GM23338 (cell line): ENCODE measurements around the gene KCNQ5. TPM values are rescaled to one million over a fixed set of nuclear protein-coding genes. Genes with fewer than 3 reads are reported as not detected.

ENCODE experiments used
- ATAC-seq: fragments of 200-7000 bp; cut with Tn5 transposase; 3 replicates; pipeline ENCODE4 v1.9.1; 2020
- DNase-seq: peaks from one replicate; pipeline ENCODE4 v3.0.0-alpha.2; 2015; ENCODE audit warnings: low spot score
- H2AFZ ChIP-seq: fragments of 200-600 bp; sonication (generic); 2 replicates; pipeline ENCODE4 v1.8.0; 2016; ENCODE audit warnings: antibody characterized with exemption, mild to moderate bottlenecking, moderate library complexity
- H3F3A ChIP-seq: fragments of 200-600 bp; sonication (generic); replicated peaks from 2 replicates; pipeline ENCODE4 v1.8.0; 2017; ENCODE audit warnings: antibody characterized with exemption, mixed run types, low read depth
- H3K27ac ChIP-seq: fragments of 200-600 bp; sonication (generic); 2 replicates; pipeline ENCODE4 v1.6.1; 2016; ENCODE audit warnings: low read depth
- H3K27me3 ChIP-seq: fragments of 200-600 bp; sonication (generic); 2 replicates; pipeline ENCODE4 v1.8.0; 2016; ENCODE audit warnings: mild to moderate bottlenecking, mixed run types, moderate library complexity; ENCODE audit not compliant: insufficient read depth
- H3K36me3 ChIP-seq: fragments of 200-600 bp; sonication (generic); 2 replicates; pipeline ENCODE4 v1.8.0; 2016; ENCODE audit warnings: mild to moderate bottlenecking; ENCODE audit not compliant: insufficient read depth
- H3K4me1 ChIP-seq: fragments of 200-600 bp; sonication (generic); 2 replicates; pipeline ENCODE4 v1.8.0; 2016; ENCODE audit warnings: mild to moderate bottlenecking, moderate library complexity; ENCODE audit not compliant: insufficient read depth
- H3K4me2 ChIP-seq: fragments of 200-600 bp; sonication (generic); 2 replicates; pipeline ENCODE4 v1.7.1; 2017; ENCODE audit warnings: mixed run types
- H3K4me3 ChIP-seq: fragments of 200-600 bp; sonication (generic); 2 replicates; pipeline ENCODE4 v1.6.1; 2016; ENCODE audit warnings: mixed run types
- H3K79me2 ChIP-seq: fragments of 200-600 bp; sonication (generic); replicated peaks from 2 replicates; pipeline ENCODE4 v1.8.0; 2017; ENCODE audit warnings: mild to moderate bottlenecking; ENCODE audit not compliant: insufficient read depth
- H3K9me2 ChIP-seq: fragments of 200-600 bp; sonication (generic); 2 replicates; pipeline ENCODE4 v1.8.0; 2017; ENCODE audit not compliant: insufficient read depth
- H4K20me1 ChIP-seq: fragments of 200-600 bp; sonication (generic); replicated peaks from 2 replicates; pipeline ENCODE4 v1.8.0; 2017; ENCODE audit warnings: mild to moderate bottlenecking; ENCODE audit not compliant: insufficient read depth
- H3K27ac Mint-ChIP-seq: 2 replicates; pipeline ENCODE4 v1.8.0; 2020; ENCODE audit warnings: inconsistent platforms, mild to moderate bottlenecking, moderate library complexity, mixed read lengths
- H3K27me3 Mint-ChIP-seq: 3 replicates; pipeline ENCODE4 v1.8.0; 2022; ENCODE audit warnings: low read depth, mild to moderate bottlenecking, moderate library complexity, mixed read lengths, inconsistent platforms; ENCODE audit not compliant: insufficient read depth, poor library complexity
- H3K36me3 Mint-ChIP-seq: 3 replicates; pipeline ENCODE4 v1.8.0; 2021; ENCODE audit warnings: low read depth, mild to moderate bottlenecking, inconsistent platforms, moderate library complexity, mixed read lengths
- H3K4me1 Mint-ChIP-seq: 3 replicates; pipeline ENCODE4 v1.8.0; 2020; ENCODE audit warnings: mild to moderate bottlenecking, inconsistent platforms, mixed read lengths
- H3K4me3 Mint-ChIP-seq: 3 replicates; pipeline ENCODE4 v1.8.0; 2021; ENCODE audit warnings: moderate library complexity, mild to moderate bottlenecking, inconsistent platforms, mixed read lengths
- H3K9me3 Mint-ChIP-seq: 3 replicates; pipeline ENCODE4 v1.8.0; 2020; ENCODE audit warnings: moderate library complexity, mild to moderate bottlenecking, inconsistent platforms, mixed read lengths
- CREB1 ChIP-seq: fragments of 250-450 bp; sonication (Bioruptor Pico); IDR thresholded peaks from 2 replicates; pipeline ENCODE4 v1.5.0; 2020; ENCODE audit warnings: low read depth, mild to moderate bottlenecking, moderate library complexity
- JUNB ChIP-seq: IDR thresholded peaks from one replicate; pipeline ENCODE4 v1.6.1; 2016; ENCODE audit warnings: antibody characterized with exemption; ENCODE audit not compliant: unreplicated experiment
- STAT1 ChIP-seq: IDR thresholded peaks from one replicate; pipeline ENCODE4 v1.6.1; 2016; ENCODE audit warnings: antibody characterized with exemption; ENCODE audit not compliant: unreplicated experiment
- ZNF331 ChIP-seq: fragments of 250-450 bp; sonication (Bioruptor Pico); IDR thresholded peaks from 2 replicates; pipeline ENCODE4 v1.5.0; 2020; ENCODE audit warnings: low read depth, mild to moderate bottlenecking, moderate library complexity
- polyA plus RNA-seq: library from polyadenylated mRNA; unstranded; fragments of >200 nt; fragmentation: Nextera tagmentation; extraction: Ambion mirVana; gene quantifications from 2 replicates; pipeline ENCODE4 v1.2.1, GENCODE V29; 2016
- total RNA-seq: library from RNA; depleted of rRNA; stranded (reverse); fragments of >200 nt; shearing (Covaris generic); gene quantifications from 2 replicates; pipeline ENCODE4 v1.2.3, GENCODE V29; 2014
- TF ChIP-seq, protein P1 (sequence below): fragments of 250-450 bp; sonication (Bioruptor Pico); IDR thresholded peaks from 2 replicates; pipeline ENCODE4 v1.5.0; 2020; ENCODE audit warnings: mild to moderate bottlenecking, moderate library complexity
- TF ChIP-seq, protein P2 (sequence below): IDR thresholded peaks from 2 replicates; pipeline ENCODE4 v1.6.1; 2016; ENCODE audit warnings: antibody characterized with exemption
- TF ChIP-seq, protein P3 (sequence below), 2 experiments: fragments of 200-600 bp in 1 of 2; sonication (generic) in 1 of 2; conservative IDR thresholded peaks; 2 replicates each; pipeline versions ENCODE4 v1.5.1 to v1.6.1; 2016 to 2017; ENCODE audit warnings: antibody characterized with exemption in 2 of 2, low read depth in 2 of 2, mild to moderate bottlenecking in 2 of 2, moderate library complexity in 1 of 2

Gene KCNQ5
- total and polyA plus RNA-seq, 2 experiments from 2014 or later, result 0.68 to 0.87 TPM

GRCh38 chr6:72674842-72675241 lies 53.0 kb downstream of the KCNQ5 start (continued):
- TF ChIP-seq, protein P1, sequence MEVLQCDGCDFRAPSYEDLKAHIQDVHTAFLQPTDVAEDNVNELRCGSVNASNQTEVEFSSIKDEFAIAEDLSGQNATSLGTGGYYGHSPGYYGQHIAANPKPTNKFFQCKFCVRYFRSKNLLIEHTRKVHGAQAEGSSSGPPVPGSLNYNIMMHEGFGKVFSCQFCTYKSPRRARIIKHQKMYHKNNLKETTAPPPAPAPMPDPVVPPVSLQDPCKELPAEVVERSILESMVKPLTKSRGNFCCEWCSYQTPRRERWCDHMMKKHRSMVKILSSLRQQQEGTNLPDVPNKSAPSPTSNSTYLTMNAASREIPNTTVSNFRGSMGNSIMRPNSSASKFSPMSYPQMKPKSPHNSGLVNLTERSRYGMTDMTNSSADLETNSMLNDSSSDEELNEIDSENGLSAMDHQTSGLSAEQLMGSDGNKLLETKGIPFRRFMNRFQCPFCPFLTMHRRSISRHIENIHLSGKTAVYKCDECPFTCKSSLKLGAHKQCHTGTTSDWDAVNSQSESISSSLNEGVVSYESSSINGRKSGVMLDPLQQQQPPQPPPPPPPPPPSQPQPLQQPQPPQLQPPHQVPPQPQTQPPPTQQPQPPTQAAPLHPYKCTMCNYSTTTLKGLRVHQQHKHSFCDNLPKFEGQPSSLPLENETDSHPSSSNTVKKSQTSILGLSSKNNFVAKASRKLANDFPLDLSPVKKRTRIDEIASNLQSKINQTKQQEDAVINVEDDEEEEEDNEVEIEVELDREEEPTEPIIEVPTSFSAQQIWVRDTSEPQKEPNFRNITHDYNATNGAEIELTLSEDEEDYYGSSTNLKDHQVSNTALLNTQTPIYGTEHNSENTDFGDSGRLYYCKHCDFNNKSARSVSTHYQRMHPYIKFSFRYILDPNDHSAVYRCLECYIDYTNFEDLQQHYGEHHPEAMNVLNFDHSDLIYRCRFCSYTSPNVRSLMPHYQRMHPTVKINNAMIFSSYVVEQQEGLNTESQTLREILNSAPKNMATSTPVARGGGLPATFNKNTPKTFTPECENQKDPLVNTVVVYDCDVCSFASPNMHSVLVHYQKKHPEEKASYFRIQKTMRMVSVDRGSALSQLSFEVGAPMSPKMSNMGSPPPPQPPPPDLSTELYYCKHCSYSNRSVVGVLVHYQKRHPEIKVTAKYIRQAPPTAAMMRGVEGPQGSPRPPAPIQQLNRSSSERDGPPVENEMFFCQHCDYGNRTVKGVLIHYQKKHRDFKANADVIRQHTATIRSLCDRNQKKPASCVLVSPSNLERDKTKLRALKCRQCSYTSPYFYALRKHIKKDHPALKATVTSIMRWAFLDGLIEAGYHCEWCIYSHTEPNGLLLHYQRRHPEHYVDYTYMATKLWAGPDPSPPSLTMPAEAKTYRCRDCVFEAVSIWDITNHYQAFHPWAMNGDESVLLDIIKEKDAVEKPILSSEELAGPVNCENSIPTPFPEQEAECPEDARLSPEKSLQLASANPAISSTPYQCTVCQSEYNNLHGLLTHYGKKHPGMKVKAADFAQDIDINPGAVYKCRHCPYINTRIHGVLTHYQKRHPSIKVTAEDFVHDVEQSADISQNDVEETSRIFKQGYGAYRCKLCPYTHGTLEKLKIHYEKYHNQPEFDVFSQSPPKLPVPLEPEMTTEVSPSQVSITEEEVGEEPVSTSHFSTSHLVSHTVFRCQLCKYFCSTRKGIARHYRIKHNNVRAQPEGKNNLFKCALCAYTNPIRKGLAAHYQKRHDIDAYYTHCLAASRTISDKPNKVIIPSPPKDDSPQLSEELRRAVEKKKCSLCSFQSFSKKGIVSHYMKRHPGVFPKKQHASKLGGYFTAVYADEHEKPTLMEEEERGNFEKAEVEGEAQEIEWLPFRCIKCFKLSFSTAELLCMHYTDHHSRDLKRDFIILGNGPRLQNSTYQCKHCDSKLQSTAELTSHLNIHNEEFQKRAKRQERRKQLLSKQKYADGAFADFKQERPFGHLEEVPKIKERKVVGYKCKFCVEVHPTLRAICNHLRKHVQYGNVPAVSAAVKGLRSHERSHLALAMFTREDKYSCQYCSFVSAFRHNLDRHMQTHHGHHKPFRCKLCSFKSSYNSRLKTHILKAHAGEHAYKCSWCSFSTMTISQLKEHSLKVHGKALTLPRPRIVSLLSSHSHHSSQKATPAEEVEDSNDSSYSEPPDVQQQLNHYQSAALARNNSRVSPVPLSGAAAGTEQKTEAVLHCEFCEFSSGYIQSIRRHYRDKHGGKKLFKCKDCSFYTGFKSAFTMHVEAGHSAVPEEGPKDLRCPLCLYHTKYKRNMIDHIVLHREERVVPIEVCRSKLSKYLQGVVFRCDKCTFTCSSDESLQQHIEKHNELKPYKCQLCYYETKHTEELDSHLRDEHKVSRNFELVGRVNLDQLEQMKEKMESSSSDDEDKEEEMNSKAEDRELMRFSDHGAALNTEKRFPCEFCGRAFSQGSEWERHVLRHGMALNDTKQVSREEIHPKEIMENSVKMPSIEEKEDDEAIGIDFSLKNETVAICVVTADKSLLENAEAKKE, result no peak
- no peak for TF ChIP-seq STAT1
- TF ChIP-seq JUNB, result no peak

GRCh38 chr6:72675396-72675795 lies 53.5 kb downstream of the KCNQ5 start:
- Histone ChIP-seq H3K36me3 (no peaks in the 10 kb centered on the region), H3K27me3 (no peaks in the 10 kb centered on the region), H3K27ac (no peak overlapping the region), H3F3A (no peaks in the 10 kb centered on the region), H3K4me3 (no peak overlapping the region), H3K4me1 (no peaks in the 10 kb centered on the region), H2AFZ (no peak overlapping the region), H3K79me2 (no peaks in the 10 kb centered on the region), H3K9me2 (no peaks in the 10 kb centered on the region), H4K20me1 (no peaks in the 10 kb centered on the region; the same call in 1 of the 2 replicates), H3K4me2 (no peak overlapping the region)
- no peak for ATAC-seq
- Mint-ChIP-seq H3K36me3 (no peaks in the 10 kb centered on the region), H3K27ac (no peak overlapping the region), H3K27me3 (no peaks in the 10 kb centered on the region), H3K9me3 (no peaks in the 10 kb centered on the region), H3K4me1 (no peaks in the 10 kb centered on the region), H3K4me3 (no peak overlapping the region)
- DNase-seq, result no peak
- TF ChIP-seq, protein P2, sequence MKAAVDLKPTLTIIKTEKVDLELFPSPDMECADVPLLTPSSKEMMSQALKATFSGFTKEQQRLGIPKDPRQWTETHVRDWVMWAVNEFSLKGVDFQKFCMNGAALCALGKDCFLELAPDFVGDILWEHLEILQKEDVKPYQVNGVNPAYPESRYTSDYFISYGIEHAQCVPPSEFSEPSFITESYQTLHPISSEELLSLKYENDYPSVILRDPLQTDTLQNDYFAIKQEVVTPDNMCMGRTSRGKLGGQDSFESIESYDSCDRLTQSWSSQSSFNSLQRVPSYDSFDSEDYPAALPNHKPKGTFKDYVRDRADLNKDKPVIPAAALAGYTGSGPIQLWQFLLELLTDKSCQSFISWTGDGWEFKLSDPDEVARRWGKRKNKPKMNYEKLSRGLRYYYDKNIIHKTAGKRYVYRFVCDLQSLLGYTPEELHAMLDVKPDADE, result no peak
- TF ChIP-seq, protein P3, sequence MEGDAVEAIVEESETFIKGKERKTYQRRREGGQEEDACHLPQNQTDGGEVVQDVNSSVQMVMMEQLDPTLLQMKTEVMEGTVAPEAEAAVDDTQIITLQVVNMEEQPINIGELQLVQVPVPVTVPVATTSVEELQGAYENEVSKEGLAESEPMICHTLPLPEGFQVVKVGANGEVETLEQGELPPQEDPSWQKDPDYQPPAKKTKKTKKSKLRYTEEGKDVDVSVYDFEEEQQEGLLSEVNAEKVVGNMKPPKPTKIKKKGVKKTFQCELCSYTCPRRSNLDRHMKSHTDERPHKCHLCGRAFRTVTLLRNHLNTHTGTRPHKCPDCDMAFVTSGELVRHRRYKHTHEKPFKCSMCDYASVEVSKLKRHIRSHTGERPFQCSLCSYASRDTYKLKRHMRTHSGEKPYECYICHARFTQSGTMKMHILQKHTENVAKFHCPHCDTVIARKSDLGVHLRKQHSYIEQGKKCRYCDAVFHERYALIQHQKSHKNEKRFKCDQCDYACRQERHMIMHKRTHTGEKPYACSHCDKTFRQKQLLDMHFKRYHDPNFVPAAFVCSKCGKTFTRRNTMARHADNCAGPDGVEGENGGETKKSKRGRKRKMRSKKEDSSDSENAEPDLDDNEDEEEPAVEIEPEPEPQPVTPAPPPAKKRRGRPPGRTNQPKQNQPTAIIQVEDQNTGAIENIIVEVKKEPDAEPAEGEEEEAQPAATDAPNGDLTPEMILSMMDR (conservative IDR thresholded peaks at IDR 0.05; ENCODE audit: low read depth in 2 of 2), result no peak
- TF ChIP-seq, protein P1, result no peak
- TF ChIP-seq CREB1, result no peak
- no peak for TF ChIP-seq ZNF331 (CRISPR knock-in tag)
